Testis (tissue), 2 donors: ENCODE measurements around the gene ZNF581.

ENCODE experiments used
- POLR2A ChIP-seq: fragments of 450-650 bp; IDR thresholded peaks from one replicate; pipeline ENCODE4 v1.6.1; 2017; ENCODE audit warnings: antibody characterized with exemption, mild to moderate bottlenecking, moderate library complexity
- TF ChIP-seq, protein P1 (sequence below), 3 experiments: fragments of 450-650 bp in 2 of 3; fragments of 200-600 bp in 1 of 3; sonication (generic) in 1 of 3; IDR thresholded peaks; one replicate each; pipeline ENCODE4 v1.5.1; 2016 to 2019; ENCODE audit warnings: antibody characterized with exemption in 3 of 3, mild to moderate bottlenecking in 2 of 3, moderate library complexity in 1 of 3

GRCh38 chr19:55671054-55671378 lies 27.6 kb downstream of the ZNF581 start:
- TF ChIP-seq, protein P1, sequence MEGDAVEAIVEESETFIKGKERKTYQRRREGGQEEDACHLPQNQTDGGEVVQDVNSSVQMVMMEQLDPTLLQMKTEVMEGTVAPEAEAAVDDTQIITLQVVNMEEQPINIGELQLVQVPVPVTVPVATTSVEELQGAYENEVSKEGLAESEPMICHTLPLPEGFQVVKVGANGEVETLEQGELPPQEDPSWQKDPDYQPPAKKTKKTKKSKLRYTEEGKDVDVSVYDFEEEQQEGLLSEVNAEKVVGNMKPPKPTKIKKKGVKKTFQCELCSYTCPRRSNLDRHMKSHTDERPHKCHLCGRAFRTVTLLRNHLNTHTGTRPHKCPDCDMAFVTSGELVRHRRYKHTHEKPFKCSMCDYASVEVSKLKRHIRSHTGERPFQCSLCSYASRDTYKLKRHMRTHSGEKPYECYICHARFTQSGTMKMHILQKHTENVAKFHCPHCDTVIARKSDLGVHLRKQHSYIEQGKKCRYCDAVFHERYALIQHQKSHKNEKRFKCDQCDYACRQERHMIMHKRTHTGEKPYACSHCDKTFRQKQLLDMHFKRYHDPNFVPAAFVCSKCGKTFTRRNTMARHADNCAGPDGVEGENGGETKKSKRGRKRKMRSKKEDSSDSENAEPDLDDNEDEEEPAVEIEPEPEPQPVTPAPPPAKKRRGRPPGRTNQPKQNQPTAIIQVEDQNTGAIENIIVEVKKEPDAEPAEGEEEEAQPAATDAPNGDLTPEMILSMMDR (IDR thresholded peaks at IDR 0.05) = no peak
- no peak for TF ChIP-seq POLR2A
